GM23338 (cell line): ENCODE results near the gene PLS1.

Experiments used
- CREB1 ChIP-seq: fragments of 250-450 bp; sonication (Bioruptor Pico); IDR thresholded peaks from 2 replicates; pipeline ENCODE4 v1.5.0; 2020; ENCODE audit warnings: low read depth, mild to moderate bottlenecking, moderate library complexity
- CTCF ChIP-seq, 2 experiments: fragments of 200-600 bp in 1 of 2; sonication (generic) in 1 of 2; conservative IDR thresholded peaks; 2 replicates each; pipeline versions ENCODE4 v1.5.1 to v1.6.1; 2016 to 2017; ENCODE audit warnings: antibody characterized with exemption in 2 of 2, low read depth in 2 of 2, mild to moderate bottlenecking in 2 of 2, moderate library complexity in 1 of 2
- ETS1 ChIP-seq: IDR thresholded peaks from 2 replicates; pipeline ENCODE4 v1.6.1; 2016; ENCODE audit warnings: antibody characterized with exemption
- EZH2 ChIP-seq: fragments of 200-600 bp; sonication (generic); IDR thresholded peaks from one replicate; pipeline ENCODE4 v1.8.0; 2017; ENCODE audit warnings: antibody characterized with exemption, mild to moderate bottlenecking, low read depth; ENCODE audit not compliant: unreplicated experiment
- EZH2phosphoT487 ChIP-seq: fragments of 200-600 bp; sonication (generic); IDR thresholded peaks from one replicate; pipeline ENCODE4 v1.8.1; 2018; ENCODE audit warnings: antibody characterized with exemption; ENCODE audit not compliant: unreplicated experiment
- JUNB ChIP-seq: IDR thresholded peaks from one replicate; pipeline ENCODE4 v1.6.1; 2016; ENCODE audit warnings: antibody characterized with exemption; ENCODE audit not compliant: unreplicated experiment
- NANOG ChIP-seq: IDR thresholded peaks from 2 replicates; pipeline ENCODE4 v1.6.1; 2016; ENCODE audit warnings: antibody characterized with exemption, borderline replicate concordance
- POLR2AphosphoS5 ChIP-seq: IDR thresholded peaks from 2 replicates; pipeline ENCODE4 v1.6.1; 2016; ENCODE audit warnings: antibody characterized with exemption, low read depth
- STAT1 ChIP-seq: IDR thresholded peaks from one replicate; pipeline ENCODE4 v1.6.1; 2016; ENCODE audit warnings: antibody characterized with exemption; ENCODE audit not compliant: unreplicated experiment
- ZNF114 ChIP-seq: fragments of 250-450 bp; sonication (Bioruptor Pico); IDR thresholded peaks from 2 replicates; pipeline ENCODE4 v1.5.0; 2020; ENCODE audit warnings: mild to moderate bottlenecking, moderate library complexity
- ZNF331 ChIP-seq: fragments of 250-450 bp; sonication (Bioruptor Pico); IDR thresholded peaks from 2 replicates; pipeline ENCODE4 v1.5.0; 2020; ENCODE audit warnings: low read depth, mild to moderate bottlenecking, moderate library complexity
- TF ChIP-seq, protein P1 (sequence below): IDR thresholded peaks from one replicate; pipeline ENCODE4 v1.6.1; 2018; ENCODE audit warnings: antibody characterized with exemption; ENCODE audit not compliant: unreplicated experiment

DNA sequence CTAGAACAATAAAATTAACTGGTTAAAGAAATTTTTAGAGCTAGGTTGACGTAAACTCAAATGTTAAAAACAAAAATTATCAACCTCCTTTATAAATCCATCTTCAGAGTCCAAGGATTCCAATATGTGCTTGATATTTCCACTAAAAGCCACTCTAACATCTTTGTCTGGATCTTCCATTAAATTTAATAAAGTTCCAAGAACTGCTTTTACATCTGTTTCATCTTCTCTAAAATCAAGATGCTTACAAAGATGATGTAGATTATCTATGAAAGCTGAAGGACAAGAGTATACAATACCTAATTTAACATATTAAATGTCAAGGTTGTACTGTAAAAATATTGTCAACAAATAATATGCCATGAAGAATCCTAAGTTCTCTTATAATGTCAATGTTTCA, 42.5 kb upstream of the PLS1 start:
- TF ChIP-seq CTCF (conservative IDR thresholded peaks at IDR 0.05; ENCODE audit: low read depth in 2 of 2) (no peak), EZH2phosphoT487 (no peak), EZH2 (no peak), ETS1 (no peak), CREB1 (CRISPR knock-in tag) (no peak), ZNF114 (CRISPR knock-in tag) (no peak), POLR2AphosphoS5 (no peak), JUNB (no peak), STAT1 (no peak), NANOG (no peak), ZNF331 (CRISPR knock-in tag) (no peak)
- TF ChIP-seq, protein P1, sequence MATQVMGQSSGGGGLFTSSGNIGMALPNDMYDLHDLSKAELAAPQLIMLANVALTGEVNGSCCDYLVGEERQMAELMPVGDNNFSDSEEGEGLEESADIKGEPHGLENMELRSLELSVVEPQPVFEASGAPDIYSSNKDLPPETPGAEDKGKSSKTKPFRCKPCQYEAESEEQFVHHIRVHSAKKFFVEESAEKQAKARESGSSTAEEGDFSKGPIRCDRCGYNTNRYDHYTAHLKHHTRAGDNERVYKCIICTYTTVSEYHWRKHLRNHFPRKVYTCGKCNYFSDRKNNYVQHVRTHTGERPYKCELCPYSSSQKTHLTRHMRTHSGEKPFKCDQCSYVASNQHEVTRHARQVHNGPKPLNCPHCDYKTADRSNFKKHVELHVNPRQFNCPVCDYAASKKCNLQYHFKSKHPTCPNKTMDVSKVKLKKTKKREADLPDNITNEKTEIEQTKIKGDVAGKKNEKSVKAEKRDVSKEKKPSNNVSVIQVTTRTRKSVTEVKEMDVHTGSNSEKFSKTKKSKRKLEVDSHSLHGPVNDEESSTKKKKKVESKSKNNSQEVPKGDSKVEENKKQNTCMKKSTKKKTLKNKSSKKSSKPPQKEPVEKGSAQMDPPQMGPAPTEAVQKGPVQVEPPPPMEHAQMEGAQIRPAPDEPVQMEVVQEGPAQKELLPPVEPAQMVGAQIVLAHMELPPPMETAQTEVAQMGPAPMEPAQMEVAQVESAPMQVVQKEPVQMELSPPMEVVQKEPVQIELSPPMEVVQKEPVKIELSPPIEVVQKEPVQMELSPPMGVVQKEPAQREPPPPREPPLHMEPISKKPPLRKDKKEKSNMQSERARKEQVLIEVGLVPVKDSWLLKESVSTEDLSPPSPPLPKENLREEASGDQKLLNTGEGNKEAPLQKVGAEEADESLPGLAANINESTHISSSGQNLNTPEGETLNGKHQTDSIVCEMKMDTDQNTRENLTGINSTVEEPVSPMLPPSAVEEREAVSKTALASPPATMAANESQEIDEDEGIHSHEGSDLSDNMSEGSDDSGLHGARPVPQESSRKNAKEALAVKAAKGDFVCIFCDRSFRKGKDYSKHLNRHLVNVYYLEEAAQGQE: no peak
